ENCODE data around the gene LRGUK.
"Not testable (repeated sequence)": the region's sequence is repeated elsewhere in the genome, so short reads cannot be mapped to it uniquely, and the experiment has no call there.

The LRGUK gene

GRCh38 chr7:134210976-134211663 is 84.0 kb downstream of the LRGUK start:
- Histone ChIP-seq H3K27ac (ENCODE audit: low read depth, low read length) (no peak overlapping the region), H3K27me3 (ENCODE audit: control insufficient read depth in 1 of 2, insufficient read depth in 2 of 2, low read length in 2 of 2) (no peaks in the 10 kb centered on the region), H3K9ac (ENCODE audit: low read length) (no peak overlapping the region), H3K36me3 (ENCODE audit: insufficient read depth, low read length) (no peaks in the 10 kb centered on the region), H3K4me3 (ENCODE audit: low read depth in 1 of 2, low read length in 2 of 2) (no peak overlapping the region), H3K4me1 (ENCODE audit: insufficient read depth, low read length) (no peaks in the 10 kb centered on the region), H3K9me3 (ENCODE audit: low read length) (no peaks in the 10 kb centered on the region)

GRCh38 chr7:134211817-134212216 is 84.7 kb downstream of the LRGUK start:
- H3K4me1 ChIP-seq (ENCODE audit: insufficient read depth, low read length): no peaks in the 10 kb centered on the region
- no peaks in the 10 kb centered on the region for H3K9me3 ChIP-seq (ENCODE audit: low read length)
- no peaks in the 10 kb centered on the region for H3K36me3 ChIP-seq (ENCODE audit: insufficient read depth, low read length)
- H3K4me3 ChIP-seq (ENCODE audit: low read depth in 1 of 2, low read length in 2 of 2): no peak overlapping the region
- H3K27ac ChIP-seq (ENCODE audit: low read depth, low read length): no peak overlapping the region
- H3K27me3 ChIP-seq (ENCODE audit: control insufficient read depth in 1 of 2, insufficient read depth in 2 of 2, low read length in 2 of 2): no peaks in the 10 kb centered on the region
- no peak overlapping the region for H3K9ac ChIP-seq (ENCODE audit: low read length)

- H3K4me1 ChIP-seq (ENCODE audit: insufficient read depth, low read length): no peaks in the 10 kb centered on the region
- H3K36me3 ChIP-seq (ENCODE audit: insufficient read depth, low read length): no peaks in the 10 kb centered on the region
- H3K9me3 ChIP-seq (ENCODE audit: low read length): no peaks in the 10 kb centered on the region
- no peak overlapping the region for H3K9ac ChIP-seq (ENCODE audit: low read length)
- no peaks in the 10 kb centered on the region for H3K27me3 ChIP-seq (ENCODE audit: control insufficient read depth in 1 of 2, insufficient read depth in 2 of 2, low read length in 2 of 2)
- H3K4me3 ChIP-seq (ENCODE audit: low read depth in 1 of 2, low read length in 2 of 2): no peak overlapping the region
- no peak overlapping the region for H3K27ac ChIP-seq (ENCODE audit: low read depth, low read length)
These were observed 85.7 kb downstream of the LRGUK start for GRCh38 chr7:134212576-134213546.

GRCh38 chr7:134220236-134220635 is 93.1 kb downstream of the LRGUK start:
- Histone ChIP-seq H3K27ac (ENCODE audit: low read depth, low read length) (no peak overlapping the region), H3K36me3 (ENCODE audit: insufficient read depth, low read length) (no peaks in the 10 kb centered on the region), H3K4me1 (ENCODE audit: insufficient read depth, low read length) (no peaks in the 10 kb centered on the region), H3K9me3 (ENCODE audit: low read length) (no peaks in the 10 kb centered on the region), H3K9ac (ENCODE audit: low read length) (no peak overlapping the region), H3K27me3 (ENCODE audit: control insufficient read depth in 1 of 2, insufficient read depth in 2 of 2, low read length in 2 of 2) (no peaks in the 10 kb centered on the region), H3K4me3 (ENCODE audit: low read depth in 1 of 2, low read length in 2 of 2) (no peak overlapping the region)

- H3K9ac ChIP-seq (ENCODE audit: low read length); H3K36me3 ChIP-seq (ENCODE audit: insufficient read depth, low read length): not testable (repeated sequence)
These were observed 104.2 kb downstream of the LRGUK start for GRCh38 chr7:134231296-134231695.

GRCh38 chr7:134234216-134234615 is 107.1 kb downstream of the LRGUK start:
- Histone ChIP-seq H3K27me3 (ENCODE audit: control insufficient read depth in 1 of 2, insufficient read depth in 2 of 2, low read length in 2 of 2) (no peaks in the 10 kb centered on the region), H3K4me3 (ENCODE audit: low read depth in 1 of 2, low read length in 2 of 2) (no peak overlapping the region), H3K9me3 (ENCODE audit: low read length) (no peaks in the 10 kb centered on the region), H3K4me1 (ENCODE audit: insufficient read depth, low read length) (no peaks in the 10 kb centered on the region), H3K36me3 (ENCODE audit: insufficient read depth, low read length) (no peaks in the 10 kb centered on the region), H3K9ac (ENCODE audit: low read length) (no peak overlapping the region), H3K27ac (ENCODE audit: low read depth, low read length) (no peak overlapping the region)

More at GRCh38 chr7:134231296-134231695, 104.2 kb downstream of the LRGUK start:
- not testable (repeated sequence) for H3K27ac ChIP-seq (ENCODE audit: low read depth, low read length); H3K27me3 ChIP-seq (ENCODE audit: control insufficient read depth in 1 of 2, insufficient read depth in 2 of 2, low read length in 2 of 2); H3K9me3 ChIP-seq (ENCODE audit: low read length); H3K4me3 ChIP-seq (ENCODE audit: low read depth in 1 of 2, low read length in 2 of 2); H3K4me1 ChIP-seq (ENCODE audit: insufficient read depth, low read length)

GRCh38 chr7:134245253-134245652 is 118.1 kb downstream of the LRGUK start:
- Histone ChIP-seq H3K27me3 (ENCODE audit: control insufficient read depth in 1 of 2, insufficient read depth in 2 of 2, low read length in 2 of 2) (no peaks in the 10 kb centered on the region), H3K9me3 (ENCODE audit: low read length) (no peaks in the 10 kb centered on the region), H3K9ac (ENCODE audit: low read length) (no peak overlapping the region), H3K4me3 (ENCODE audit: low read depth in 1 of 2, low read length in 2 of 2) (no peak overlapping the region), H3K27ac (ENCODE audit: low read depth, low read length) (no peak overlapping the region), H3K36me3 (ENCODE audit: insufficient read depth, low read length) (no peaks in the 10 kb centered on the region), H3K4me1 (ENCODE audit: insufficient read depth, low read length) (no peaks in the 10 kb centered on the region)

GRCh38 chr7:134246347-134246746 is 119.2 kb downstream of the LRGUK start:
- Histone ChIP-seq H3K9ac (ENCODE audit: low read length) (no peak overlapping the region), H3K4me1 (ENCODE audit: insufficient read depth, low read length) (no peaks in the 10 kb centered on the region), H3K27me3 (ENCODE audit: control insufficient read depth in 1 of 2, insufficient read depth in 2 of 2, low read length in 2 of 2) (no peaks in the 10 kb centered on the region), H3K27ac (ENCODE audit: low read depth, low read length) (no peak overlapping the region), H3K36me3 (ENCODE audit: insufficient read depth, low read length) (no peaks in the 10 kb centered on the region), H3K9me3 (ENCODE audit: low read length) (no peaks in the 10 kb centered on the region), H3K4me3 (ENCODE audit: low read depth in 1 of 2, low read length in 2 of 2) (no peak overlapping the region)

GRCh38 chr7:134246761-134247160 is 119.6 kb downstream of the LRGUK start:
- H3K36me3 ChIP-seq (ENCODE audit: insufficient read depth, low read length): no peaks in the 10 kb centered on the region
- no peak overlapping the region for H3K9ac ChIP-seq (ENCODE audit: low read length)
- H3K4me1 ChIP-seq (ENCODE audit: insufficient read depth, low read length): no peaks in the 10 kb centered on the region
- no peaks in the 10 kb centered on the region for H3K27me3 ChIP-seq (ENCODE audit: control insufficient read depth in 1 of 2, insufficient read depth in 2 of 2, low read length in 2 of 2)
- H3K9me3 ChIP-seq (ENCODE audit: low read length): no peaks in the 10 kb centered on the region
- no peak overlapping the region for H3K4me3 ChIP-seq (ENCODE audit: low read depth in 1 of 2, low read length in 2 of 2)
- no peak overlapping the region for H3K27ac ChIP-seq (ENCODE audit: low read depth, low read length)

GRCh38 chr7:134248196-134248595 is 121.1 kb downstream of the LRGUK start:
- H3K4me1 ChIP-seq (ENCODE audit: insufficient read depth, low read length): no peaks in the 10 kb centered on the region
- H3K27ac ChIP-seq (ENCODE audit: low read depth, low read length): no peak overlapping the region
- no peaks in the 10 kb centered on the region for H3K36me3 ChIP-seq (ENCODE audit: insufficient read depth, low read length)
- no peaks in the 10 kb centered on the region for H3K27me3 ChIP-seq (ENCODE audit: control insufficient read depth in 1 of 2, insufficient read depth in 2 of 2, low read length in 2 of 2)
- H3K9me3 ChIP-seq (ENCODE audit: low read length): no peaks in the 10 kb centered on the region
- no peak overlapping the region for H3K4me3 ChIP-seq (ENCODE audit: low read depth in 1 of 2, low read length in 2 of 2)
- H3K9ac ChIP-seq (ENCODE audit: low read length): no peak overlapping the region

GRCh38 chr7:134254311-134254710 is 127.2 kb downstream of the LRGUK start:
- Histone ChIP-seq H3K9ac (ENCODE audit: low read length) (no peak overlapping the region), H3K27me3 (ENCODE audit: control insufficient read depth in 1 of 2, insufficient read depth in 2 of 2, low read length in 2 of 2) (no peaks in the 10 kb centered on the region), H3K36me3 (ENCODE audit: insufficient read depth, low read length) (no peaks in the 10 kb centered on the region), H3K4me1 (ENCODE audit: insufficient read depth, low read length) (no peaks in the 10 kb centered on the region), H3K27ac (ENCODE audit: low read depth, low read length) (no peak overlapping the region), H3K9me3 (ENCODE audit: low read length) (no peaks in the 10 kb centered on the region), H3K4me3 (ENCODE audit: low read depth in 1 of 2, low read length in 2 of 2) (no peak overlapping the region)

Data from muscle layer of colon (tissue), 2 donors.